22Rv1 (cell line): ENCODE measurements around the gene RFX4.

Experiments
- ZFX ChIP-seq: fragments of 450-650 bp; IDR thresholded peaks from 2 replicates; pipeline ENCODE4 v1.6.1; 2017; ENCODE audit warnings: antibody characterized with exemption, borderline replicate concordance
- TF ChIP-seq, protein P1 (sequence below): fragments of 450-650 bp; IDR thresholded peaks from 2 replicates; pipeline ENCODE4 v1.5.1; 2017; ENCODE audit warnings: mild to moderate bottlenecking

DNA sequence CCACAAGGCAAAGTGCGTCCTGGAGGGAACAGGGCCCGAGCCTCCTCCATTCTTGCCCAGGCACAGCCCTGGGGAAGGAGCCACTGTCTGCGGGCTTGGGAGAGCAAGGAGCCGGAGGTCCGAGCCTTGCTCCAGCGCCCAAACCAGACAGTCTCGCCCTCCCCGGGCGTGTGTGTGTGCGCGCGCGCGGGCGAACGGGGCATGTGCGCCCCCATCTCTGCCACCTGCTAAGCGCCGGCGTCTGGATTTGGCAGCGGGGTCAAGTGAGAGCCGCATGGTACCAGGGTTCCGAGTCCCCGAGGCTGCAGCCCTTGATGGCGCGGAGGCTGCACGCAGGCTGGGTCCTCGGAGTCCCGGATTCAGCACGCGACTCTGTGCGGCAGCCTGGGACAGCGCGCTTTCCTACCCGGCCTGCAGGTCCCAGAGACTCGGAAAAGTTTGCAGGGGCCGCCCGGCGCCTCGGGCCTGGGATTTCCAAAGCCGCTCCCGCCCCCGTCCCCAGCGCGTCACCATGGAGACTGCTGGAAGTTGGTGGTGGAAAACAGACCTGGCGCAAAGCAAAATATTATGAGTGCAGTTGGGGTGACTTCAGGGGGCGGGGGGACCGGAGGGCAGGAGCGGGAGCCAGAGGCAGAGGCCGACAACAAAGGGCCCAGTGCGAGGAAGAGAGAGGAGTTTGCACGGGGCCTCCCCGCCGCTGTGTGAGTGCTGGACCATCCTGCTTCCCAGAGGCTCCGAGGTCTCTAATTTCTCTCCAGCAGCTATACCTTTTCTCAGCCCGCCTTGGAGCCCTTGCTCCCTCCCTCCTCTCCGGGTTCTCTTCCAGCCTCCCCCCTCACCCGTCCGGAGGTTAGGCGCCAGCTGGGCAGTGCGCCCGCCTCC, 4.2 kb downstream of the RFX4 start:
- TF ChIP-seq, protein P1, sequence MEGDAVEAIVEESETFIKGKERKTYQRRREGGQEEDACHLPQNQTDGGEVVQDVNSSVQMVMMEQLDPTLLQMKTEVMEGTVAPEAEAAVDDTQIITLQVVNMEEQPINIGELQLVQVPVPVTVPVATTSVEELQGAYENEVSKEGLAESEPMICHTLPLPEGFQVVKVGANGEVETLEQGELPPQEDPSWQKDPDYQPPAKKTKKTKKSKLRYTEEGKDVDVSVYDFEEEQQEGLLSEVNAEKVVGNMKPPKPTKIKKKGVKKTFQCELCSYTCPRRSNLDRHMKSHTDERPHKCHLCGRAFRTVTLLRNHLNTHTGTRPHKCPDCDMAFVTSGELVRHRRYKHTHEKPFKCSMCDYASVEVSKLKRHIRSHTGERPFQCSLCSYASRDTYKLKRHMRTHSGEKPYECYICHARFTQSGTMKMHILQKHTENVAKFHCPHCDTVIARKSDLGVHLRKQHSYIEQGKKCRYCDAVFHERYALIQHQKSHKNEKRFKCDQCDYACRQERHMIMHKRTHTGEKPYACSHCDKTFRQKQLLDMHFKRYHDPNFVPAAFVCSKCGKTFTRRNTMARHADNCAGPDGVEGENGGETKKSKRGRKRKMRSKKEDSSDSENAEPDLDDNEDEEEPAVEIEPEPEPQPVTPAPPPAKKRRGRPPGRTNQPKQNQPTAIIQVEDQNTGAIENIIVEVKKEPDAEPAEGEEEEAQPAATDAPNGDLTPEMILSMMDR, result no peak
- no peak for TF ChIP-seq ZFX
